Measurements from ENCODE around the gene MAD1L1. TPM values are rescaled to one million over a fixed set of nuclear protein-coding genes. Genes with fewer than 3 reads are reported as not detected.
"Not testable (repeated sequence)": the region's sequence is repeated elsewhere in the genome, so short reads cannot be mapped to it uniquely, and the experiment has no call there.

The MAD1L1 gene
- total RNA-seq, 4 donors from 2014 or later: 22.3 to 56.6 (median 35.0) TPM

GRCh38 chr7:1842321-1843221, 390.2 kb downstream of the MAD1L1 start:
- 100% methylated on average over 2 of the region's 31 CpGs; no CpG with 5 or more reads in 1 of the 2 donors for WGBS, 2 donors (ENCODE audit: low coverage in 1 of 2)
- no peaks in the 10 kb centered on the region for H3K9me3 ChIP-seq
- no peak for ATAC-seq
- no peak overlapping the region for H3K27ac ChIP-seq
- no peaks in the 10 kb centered on the region for H3K4me1 ChIP-seq
- TF ChIP-seq CTCF (IDR thresholded peaks at IDR 0.05) (no peak), POLR2A (IDR thresholded peaks at IDR 0.05) (no peak), EP300 (IDR thresholded peaks at IDR 0.05) (no peak), POLR2AphosphoS5 (IDR thresholded peaks at IDR 0.05) (no peak)
- no peak overlapping the region for H3K4me3 ChIP-seq
- H3K36me3 ChIP-seq: peaks cover 0 to 16% of the 10 kb centered on the region in 2 donors
- no peaks in the 10 kb centered on the region for H3K27me3 ChIP-seq

- H3K4me1 ChIP-seq, H3K27ac ChIP-seq, H3K4me3 ChIP-seq, H3K27me3 ChIP-seq, H3K9me3 ChIP-seq, ATAC-seq: not testable (repeated sequence)
- WGBS, 2 donors (ENCODE audit: low coverage in 1 of 2): 97% methylated on average over 22 of the region's 40 CpGs; no CpG with 5 or more reads in 1 of the 2 donors
- H3K36me3 ChIP-seq: peaks cover 0 to 16% of the 10 kb centered on the region in 2 donors
Measured at GRCh38 chr7:1841286-1842021, 391.3 kb downstream of the MAD1L1 start.

- ATAC-seq, H3K9me3 ChIP-seq, H3K4me3 ChIP-seq, H3K27ac ChIP-seq, H3K27me3 ChIP-seq, H3K4me1 ChIP-seq: not testable (repeated sequence)
- WGBS, 2 donors (ENCODE audit: low coverage in 1 of 2): 90% methylated on average over 2 of the region's 18 CpGs; no CpG with 5 or more reads in 1 of the 2 donors
- peaks cover 0 to 16% of the 10 kb centered on the region in 2 donors for H3K36me3 ChIP-seq
Measured at GRCh38 chr7:1840744-1841143, 392.0 kb downstream of the MAD1L1 start.

GRCh38 chr7:1839701-1840100, 393.0 kb downstream of the MAD1L1 start:
- H3K9me3 ChIP-seq: no peaks in the 10 kb centered on the region
- H3K4me1 ChIP-seq: no peaks in the 10 kb centered on the region
- peaks cover 0 to 16% of the 10 kb centered on the region in 2 donors for H3K36me3 ChIP-seq
- H3K27ac ChIP-seq: no peak overlapping the region
- no peak for ATAC-seq
- H3K4me3 ChIP-seq: no peak overlapping the region
- TF ChIP-seq POLR2AphosphoS5 (IDR thresholded peaks at IDR 0.05) (no peak), POLR2A (IDR thresholded peaks at IDR 0.05) (no peak), CTCF (IDR thresholded peaks at IDR 0.05) (no peak), EP300 (IDR thresholded peaks at IDR 0.05) (no peak)
- 100% methylated on average over 2 of the region's 14 CpGs; no CpG with 5 or more reads in 1 of the 2 donors for whole genome bisulfite sequencing, 2 donors (ENCODE audit: low coverage in 1 of 2)
- H3K27me3 ChIP-seq: no peaks in the 10 kb centered on the region

GRCh38 chr7:1838911-1839531, 393.7 kb downstream of the MAD1L1 start:
- WGBS, 2 donors (ENCODE audit: low coverage in 1 of 2): no CpG with 5 or more reads among the region's 21 CpGs
- H3K4me3 ChIP-seq, H3K27me3 ChIP-seq, H3K4me1 ChIP-seq, ATAC-seq, H3K27ac ChIP-seq, H3K9me3 ChIP-seq: not testable (repeated sequence)
- peaks cover 0 to 16% of the 10 kb centered on the region in 2 donors for H3K36me3 ChIP-seq

GRCh38 chr7:1838544-1838872, 394.2 kb downstream of the MAD1L1 start:
- not testable (repeated sequence) for ATAC-seq, H3K27ac ChIP-seq
- H3K36me3 ChIP-seq: peaks cover 0 to 16% of the 10 kb centered on the region in 2 donors

GRCh38 chr7:1837696-1838543, 394.8 kb downstream of the MAD1L1 start:
- 72 to 79% methylated on average over 11 to 21 of the region's 31 CpGs for WGBS, 2 donors (ENCODE audit: low coverage in 1 of 2)
- not testable (repeated sequence) for H3K4me1 ChIP-seq

More at GRCh38 chr7:1838544-1838872, 394.2 kb downstream of the MAD1L1 start:
- not testable (repeated sequence) for H3K27me3 ChIP-seq, H3K4me1 ChIP-seq, H3K9me3 ChIP-seq, H3K4me3 ChIP-seq
- 90 to 100% methylated on average over 2 to 11 of the region's 13 CpGs for WGBS, 2 donors (ENCODE audit: low coverage in 1 of 2)

GRCh38 chr7:1831933-1832535, 400.7 kb downstream of the MAD1L1 start:
- not testable (repeated sequence) for H3K36me3 ChIP-seq, H3K27me3 ChIP-seq, H3K27ac ChIP-seq, H3K4me3 ChIP-seq, ATAC-seq, H3K4me1 ChIP-seq
- peaks cover 0 to 11% (median 0%) of the 10 kb centered on the region in 3 donors for H3K9me3 ChIP-seq
- 67 to 75% methylated on average over 1 of the region's 1 CpG for WGBS, 2 donors (ENCODE audit: low coverage in 1 of 2)

More at GRCh38 chr7:1837696-1838543, 394.8 kb downstream of the MAD1L1 start:
- not testable (repeated sequence) for H3K27me3 ChIP-seq, H3K4me3 ChIP-seq, H3K27ac ChIP-seq, H3K9me3 ChIP-seq, ATAC-seq
- peaks cover 0 to 14% of the 10 kb centered on the region in 2 donors for H3K36me3 ChIP-seq

- H3K4me1 ChIP-seq: not testable (repeated sequence)
Measured at GRCh38 chr7:1831471-1831870, 401.3 kb downstream of the MAD1L1 start.

More at GRCh38 chr7:1831471-1831870, 401.3 kb downstream of the MAD1L1 start:
- WGBS, 2 donors (ENCODE audit: low coverage in 1 of 2): 87 to 100% methylated on average over 1 to 4 of the region's 4 CpGs
- H3K9me3 ChIP-seq: peaks cover 0 to 11% (median 0%) of the 10 kb centered on the region in 3 donors
- H3K27ac ChIP-seq, H3K36me3 ChIP-seq, H3K4me3 ChIP-seq, H3K27me3 ChIP-seq, ATAC-seq: not testable (repeated sequence)
